Measurements from ENCODE around the gene ST3GAL6. TPM values are rescaled to one million over a fixed set of nuclear protein-coding genes. Genes with fewer than 3 reads are reported as not detected.

ST3GAL6 gene
- total and polyA plus RNA-seq, 2 donors (not counting 1 experiment from before 2014, with no cell fraction given), result 0.58 TPM; not detected in 1

DNA sequence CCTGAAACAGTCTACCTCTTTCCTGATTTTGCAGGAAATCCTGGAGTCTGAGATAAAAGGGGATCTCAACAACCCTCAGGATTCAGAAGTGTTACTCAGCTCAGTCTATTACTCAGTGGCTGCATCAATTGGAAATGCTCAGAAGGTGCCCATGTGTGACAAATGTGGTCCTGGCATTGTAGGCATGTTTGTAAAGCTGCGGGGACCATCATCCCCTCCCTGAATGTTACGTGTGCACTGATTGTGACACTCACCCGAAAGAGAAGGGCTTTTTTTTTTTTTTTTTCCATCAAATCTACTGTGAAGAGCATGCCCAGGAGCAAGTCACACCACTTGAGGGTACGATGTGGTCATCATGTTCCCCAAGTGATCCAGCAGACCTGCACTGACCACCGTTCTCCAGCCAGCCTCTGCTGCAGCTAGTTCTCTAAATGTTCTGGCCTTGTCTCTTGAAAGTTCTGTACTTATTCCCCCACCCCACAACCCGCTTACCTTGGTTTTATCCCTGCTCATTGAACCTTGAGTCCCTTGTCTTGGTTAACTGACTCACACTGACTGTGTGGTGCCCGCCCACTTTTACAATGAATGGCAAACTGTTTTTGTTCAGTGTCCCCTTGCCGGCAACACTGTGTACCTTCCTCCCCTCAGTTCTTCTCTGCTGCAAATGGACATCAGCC, 19.8 kb downstream of the ST3GAL6 start:
- DNase-seq (no peak), ATAC-seq (ENCODE audit: low read depth) (no peak)
- Mint-ChIP-seq H3K9me3 (ENCODE audit: insufficient read depth) (no peaks in the 10 kb centered on the region), H3K27me3 (peaks cover 10% of the 10 kb centered on the region), H3K4me1 (no peaks in the 10 kb centered on the region), H3K27ac (no peak overlapping the region), H3K4me3 (no peak overlapping the region)
- ChIA-PET CTCF (no interaction called here), POLR2A (no interaction called here)
- no peaks in the 10 kb centered on the region for H3K4me1 ChIP-seq (ENCODE audit: control insufficient read depth in 2 of 2, insufficient read depth in 2 of 2, low read length in 2 of 2)
- TF ChIP-seq EZH2 (IDR thresholded peaks at IDR 0.05; ENCODE audit: borderline replicate concordance, insufficient read depth, low read depth, low read length, poor library complexity, severe bottlenecking), result no peak
- TF ChIP-seq, protein P1, sequence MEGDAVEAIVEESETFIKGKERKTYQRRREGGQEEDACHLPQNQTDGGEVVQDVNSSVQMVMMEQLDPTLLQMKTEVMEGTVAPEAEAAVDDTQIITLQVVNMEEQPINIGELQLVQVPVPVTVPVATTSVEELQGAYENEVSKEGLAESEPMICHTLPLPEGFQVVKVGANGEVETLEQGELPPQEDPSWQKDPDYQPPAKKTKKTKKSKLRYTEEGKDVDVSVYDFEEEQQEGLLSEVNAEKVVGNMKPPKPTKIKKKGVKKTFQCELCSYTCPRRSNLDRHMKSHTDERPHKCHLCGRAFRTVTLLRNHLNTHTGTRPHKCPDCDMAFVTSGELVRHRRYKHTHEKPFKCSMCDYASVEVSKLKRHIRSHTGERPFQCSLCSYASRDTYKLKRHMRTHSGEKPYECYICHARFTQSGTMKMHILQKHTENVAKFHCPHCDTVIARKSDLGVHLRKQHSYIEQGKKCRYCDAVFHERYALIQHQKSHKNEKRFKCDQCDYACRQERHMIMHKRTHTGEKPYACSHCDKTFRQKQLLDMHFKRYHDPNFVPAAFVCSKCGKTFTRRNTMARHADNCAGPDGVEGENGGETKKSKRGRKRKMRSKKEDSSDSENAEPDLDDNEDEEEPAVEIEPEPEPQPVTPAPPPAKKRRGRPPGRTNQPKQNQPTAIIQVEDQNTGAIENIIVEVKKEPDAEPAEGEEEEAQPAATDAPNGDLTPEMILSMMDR (IDR thresholded peaks at IDR 0.05), result no peak
- H3K27ac ChIP-seq (ENCODE audit: low read length in 2 of 2), result no peak overlapping the region
- H2AFZ ChIP-seq (ENCODE audit: insufficient read depth, low read depth, low read length, poor library complexity, severe bottlenecking), result no peak overlapping the region
- no peak overlapping the region for H3K4me3 ChIP-seq (ENCODE audit: control extremely low read depth in 1 of 5, extremely low read depth in 1 of 5, insufficient read depth in 1 of 5, low read depth in 2 of 5, low read length in 4 of 5)
- no peaks in the 10 kb centered on the region for H3K27me3 ChIP-seq (replicated peaks in 1 of 4; ENCODE audit: control extremely low read depth in 1 of 4, control insufficient read depth in 3 of 4, insufficient read depth in 4 of 4, low read length in 3 of 4)
- no peak overlapping the region for H3K4me2 ChIP-seq (replicated peaks; ENCODE audit: low read depth, low read length, poor library complexity, severe bottlenecking)
- no peaks in the 10 kb centered on the region for H3K79me2 ChIP-seq (ENCODE audit: control insufficient read depth, insufficient read depth, low read length)
- H3K9me3 ChIP-seq (ENCODE audit: control extremely low read depth in 1 of 3, control insufficient read depth in 2 of 3, insufficient read depth in 1 of 3, low read length in 2 of 3), result no peaks in the 10 kb centered on the region
- 78% methylated on average over 7 of the region's 8 CpGs for WGBS (ENCODE audit: insufficient coverage)
- H3K9ac ChIP-seq (ENCODE audit: low read length), result no peak overlapping the region
- H4K20me1 ChIP-seq (ENCODE audit: control insufficient read depth, insufficient read depth, low read length, poor library complexity, severe bottlenecking), result no peaks in the 10 kb centered on the region
- intact Hi-C loops (cut with micrococcal nuclease), result no loop called here
- no peaks in the 10 kb centered on the region for H3K36me3 ChIP-seq (replicated peaks in 1 of 2; ENCODE audit: control extremely low read depth in 1 of 2, control insufficient read depth in 1 of 2, extremely low read depth in 1 of 2, insufficient read depth in 2 of 2, low read length in 1 of 2)

DNA sequence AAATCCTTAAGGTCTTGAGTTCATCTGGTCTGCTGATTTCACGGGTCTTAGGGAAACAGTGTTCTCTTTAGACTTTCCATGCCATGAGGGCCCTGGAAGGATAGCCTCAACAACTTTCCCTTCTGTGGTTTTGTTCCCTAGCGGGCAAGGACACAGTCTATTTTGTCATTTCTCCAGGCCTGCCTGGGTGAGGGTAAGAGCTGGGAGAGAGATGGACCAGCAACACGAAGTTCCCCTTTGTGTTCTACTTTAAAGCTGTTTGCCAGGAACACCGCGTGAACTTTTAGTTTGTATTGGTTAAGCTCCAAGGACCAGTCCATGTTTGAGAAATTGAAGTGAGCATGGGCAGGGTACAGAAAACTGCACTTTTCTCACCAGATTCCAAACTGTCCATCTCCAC, 20.9 kb downstream of the ST3GAL6 start:
- intact Hi-C loops (cut with micrococcal nuclease), result no loop called here
- no peaks in the 10 kb centered on the region for H3K9me3 ChIP-seq (ENCODE audit: control extremely low read depth in 1 of 3, control insufficient read depth in 2 of 3, insufficient read depth in 1 of 3, low read length in 2 of 3)
- 100% methylated on average over 1 of the region's 5 CpGs for WGBS (ENCODE audit: insufficient coverage)
- no peak overlapping the region for H3K4me2 ChIP-seq (replicated peaks; ENCODE audit: low read depth, low read length, poor library complexity, severe bottlenecking)
- no peak overlapping the region for H2AFZ ChIP-seq (ENCODE audit: insufficient read depth, low read depth, low read length, poor library complexity, severe bottlenecking)
- Mint-ChIP-seq H3K4me3 (no peak overlapping the region), H3K4me1 (no peaks in the 10 kb centered on the region), H3K9me3 (ENCODE audit: insufficient read depth) (no peaks in the 10 kb centered on the region), H3K27ac (no peak overlapping the region), H3K27me3 (peaks cover 10% of the 10 kb centered on the region)
- ChIA-PET CTCF (no interaction called here), POLR2A (no interaction called here)
- no peak for TF ChIP-seq EZH2 (IDR thresholded peaks at IDR 0.05; ENCODE audit: borderline replicate concordance, insufficient read depth, low read depth, low read length, poor library complexity, severe bottlenecking)
- TF ChIP-seq, protein P1 (IDR thresholded peaks at IDR 0.05), result no peak
- H3K9ac ChIP-seq (ENCODE audit: low read length), result no peak overlapping the region
- H3K27me3 ChIP-seq (replicated peaks in 1 of 4; ENCODE audit: control extremely low read depth in 1 of 4, control insufficient read depth in 3 of 4, insufficient read depth in 4 of 4, low read length in 3 of 4), result no peaks in the 10 kb centered on the region
- H3K79me2 ChIP-seq (ENCODE audit: control insufficient read depth, insufficient read depth, low read length), result no peaks in the 10 kb centered on the region
- H4K20me1 ChIP-seq (ENCODE audit: control insufficient read depth, insufficient read depth, low read length, poor library complexity, severe bottlenecking), result no peaks in the 10 kb centered on the region
- H3K4me3 ChIP-seq (ENCODE audit: control extremely low read depth in 1 of 5, extremely low read depth in 1 of 5, insufficient read depth in 1 of 5, low read depth in 2 of 5, low read length in 4 of 5), result no peak overlapping the region
- H3K36me3 ChIP-seq (replicated peaks in 1 of 2; ENCODE audit: control extremely low read depth in 1 of 2, control insufficient read depth in 1 of 2, extremely low read depth in 1 of 2, insufficient read depth in 2 of 2, low read length in 1 of 2), result no peaks in the 10 kb centered on the region
- ATAC-seq (ENCODE audit: low read depth), result no peak
- DNase-seq, result no peak
- no peak overlapping the region for H3K27ac ChIP-seq (ENCODE audit: low read length in 2 of 2)
- H3K4me1 ChIP-seq (ENCODE audit: control insufficient read depth in 2 of 2, insufficient read depth in 2 of 2, low read length in 2 of 2), result no peaks in the 10 kb centered on the region
